AML-193 (cell line): Measurements from ENCODE around the gene TUBA4B.
"Not testable (repeated sequence)": the region's sequence is repeated elsewhere in the genome, so short reads cannot be mapped to it uniquely, and the experiment has no call there.

ENCODE experiments used
- DNase-seq, 2 experiments: peaks; one replicate each; lab custom pipeline; 2025; lab: John Stamatoyannopoulos, UW

TUBA4B gene

DNA sequence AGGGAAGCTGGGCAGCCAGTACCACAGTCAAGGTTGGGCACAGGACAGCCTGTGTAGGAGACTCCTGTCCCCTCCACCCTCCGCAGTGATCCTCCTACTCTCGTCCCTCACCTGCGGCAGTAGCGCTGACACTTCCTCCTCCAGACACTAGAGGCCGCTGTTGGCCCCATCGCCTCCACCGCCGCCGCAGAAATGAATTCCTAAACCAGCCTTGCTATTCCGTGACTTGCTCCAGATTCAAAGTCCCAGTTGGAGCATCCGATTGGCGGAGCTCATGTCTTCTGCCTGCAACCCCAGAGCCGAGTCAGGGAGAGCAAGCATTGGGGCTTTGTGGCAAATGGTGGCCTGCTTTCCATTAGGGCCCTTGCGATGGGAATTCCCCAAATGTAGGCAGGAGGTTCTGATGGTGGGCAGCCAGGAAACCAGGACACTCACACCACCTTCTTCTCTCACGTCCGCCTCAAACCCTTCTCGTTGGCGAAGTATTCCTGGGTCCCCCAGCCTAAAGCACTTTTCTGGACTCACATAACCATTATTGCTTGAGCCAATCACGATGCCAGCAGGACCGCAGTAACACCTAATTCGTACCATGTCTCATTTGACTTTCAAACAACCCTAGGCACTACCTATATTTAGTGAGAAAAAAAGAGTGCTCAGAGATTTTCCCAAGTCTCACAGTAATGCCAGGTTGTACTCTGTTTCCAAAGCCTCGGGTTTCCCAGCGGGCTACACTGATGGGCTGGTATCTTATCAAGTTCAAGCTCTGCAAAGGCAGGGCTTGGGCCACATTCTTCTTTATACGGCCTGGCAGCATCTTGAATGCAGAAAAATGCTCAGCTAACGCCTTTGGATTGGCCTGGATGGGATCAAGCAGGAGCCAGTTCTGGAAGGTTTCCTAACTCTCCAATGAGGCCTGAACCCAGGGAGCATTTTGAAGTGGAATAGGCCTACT lies 24.9 kb downstream of the TUBA4B start:
- DNase-seq = peak; percentile 41 to 50

DNA sequence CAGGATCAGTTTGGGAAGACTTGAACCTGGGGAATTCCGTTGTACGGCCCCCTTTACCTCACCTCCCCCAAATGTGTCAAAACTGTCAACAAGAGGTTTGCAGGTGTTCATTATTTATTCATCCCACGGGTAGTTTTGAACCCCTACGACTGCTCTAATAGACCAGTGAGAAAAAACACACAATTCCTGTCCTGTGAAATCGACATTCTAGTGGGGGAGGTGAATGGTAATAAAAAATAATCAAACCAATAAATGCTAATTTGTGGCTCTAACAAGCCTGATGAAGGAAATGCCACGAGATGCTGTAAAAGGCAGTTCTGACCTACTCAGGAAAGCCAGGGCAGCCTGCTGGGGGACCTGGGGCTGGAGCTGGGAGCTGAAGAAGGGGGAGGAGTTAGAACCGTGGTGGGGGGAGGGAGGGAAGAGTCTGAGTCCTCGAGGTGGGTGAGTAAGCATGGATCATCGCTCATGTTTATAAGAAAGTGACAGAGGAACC lies 25.7 kb downstream of the TUBA4B start:
- no peak for DNase-seq

DNA sequence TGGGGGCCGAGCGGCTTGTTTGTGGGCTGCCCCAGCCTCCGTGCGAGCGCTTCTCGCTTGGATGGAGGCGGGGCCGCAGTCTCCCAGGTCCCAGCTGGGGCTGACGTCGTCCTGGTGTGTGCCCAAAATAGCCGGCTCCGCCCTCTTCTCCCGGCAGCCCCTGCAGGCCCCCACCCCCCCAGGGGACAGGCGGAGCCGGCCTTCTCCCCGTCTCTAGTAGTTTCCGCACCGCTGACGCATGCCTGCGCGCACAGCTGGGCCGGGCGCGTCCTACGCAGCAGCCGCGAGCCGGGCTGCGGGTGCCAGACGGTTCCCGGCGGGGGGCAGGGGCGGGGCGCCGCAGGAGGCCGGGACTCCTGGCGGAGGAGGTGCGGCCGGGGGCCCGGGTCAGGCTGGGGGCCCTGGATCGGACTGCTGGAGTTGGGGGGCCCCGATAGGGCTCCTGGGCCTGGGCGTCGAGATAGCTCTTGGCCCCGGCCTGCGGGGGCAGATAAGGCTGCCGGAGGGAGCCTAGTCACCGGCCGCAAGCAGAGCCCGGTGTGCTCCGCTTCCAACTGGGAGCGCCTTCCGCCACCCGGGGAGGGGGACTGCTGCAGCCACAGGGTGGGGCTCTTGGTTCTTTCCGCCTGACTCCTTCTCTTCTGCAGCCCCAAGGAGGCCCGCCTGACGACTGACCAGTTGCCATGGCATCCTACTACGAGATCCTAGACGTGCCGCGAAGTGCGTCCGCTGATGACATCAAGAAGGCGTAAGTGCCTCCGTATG lies 26.3 kb downstream of the TUBA4B start, which contains the start of gene DNAJB2:
Gene DNAJB2 (plus strand): TSS at position 216 of the 765 bp plus-strand sequence. CDS start 468 bp downstream, at position 684.
- peak; percentile 89 to 93 for DNase-seq

DNA sequence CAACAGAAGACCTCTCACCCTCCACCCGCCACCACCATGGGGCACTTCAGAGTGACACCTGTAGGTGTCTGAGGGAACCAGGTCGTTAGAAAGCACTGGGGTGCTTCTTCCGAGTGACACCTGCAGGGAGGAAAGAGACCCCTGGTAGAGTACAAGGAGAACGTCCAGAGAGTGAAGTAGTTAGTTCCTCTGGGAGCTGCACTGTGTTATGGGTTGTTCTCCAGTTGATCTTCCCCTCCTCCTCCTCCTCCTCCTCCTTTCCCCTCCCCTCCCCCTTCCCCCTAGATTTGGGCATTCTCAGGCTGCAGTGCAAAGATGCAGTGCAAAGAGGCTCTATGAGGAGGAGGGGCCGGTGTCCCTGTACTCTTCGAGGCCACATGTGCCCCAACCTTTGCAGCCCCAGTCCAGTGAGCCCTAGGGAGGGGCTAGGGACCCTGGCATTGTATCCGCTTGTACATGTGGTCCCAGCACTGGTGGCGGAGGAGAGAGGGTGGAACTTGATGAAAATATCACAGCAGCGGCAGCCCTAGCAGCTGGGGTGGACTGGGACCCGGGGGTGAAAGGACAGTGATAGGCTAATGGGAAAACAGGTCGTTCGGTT lies 27.0 kb downstream of the TUBA4B start:
- no peak for DNase-seq

DNA sequence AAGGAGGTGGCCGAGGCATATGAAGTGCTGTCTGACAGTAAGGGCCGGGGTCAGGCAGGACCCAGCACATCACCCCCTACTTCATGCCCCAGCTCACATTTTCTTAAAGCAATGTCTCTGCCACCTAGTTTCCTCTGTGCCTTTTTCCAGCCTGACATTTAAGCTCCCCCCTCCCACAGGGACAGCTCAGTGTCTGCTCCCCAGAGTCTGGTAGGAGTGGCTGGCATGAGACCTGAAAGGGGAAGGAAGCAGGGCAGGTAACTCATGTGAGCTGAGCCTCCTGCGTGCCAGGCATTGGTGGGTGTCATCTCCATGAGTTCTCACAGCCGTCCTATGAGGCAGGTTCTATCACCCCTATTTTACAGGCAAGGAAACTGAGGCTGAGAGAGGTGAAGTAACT lies 27.6 kb downstream of the TUBA4B start:
- no peak for DNase-seq

DNA sequence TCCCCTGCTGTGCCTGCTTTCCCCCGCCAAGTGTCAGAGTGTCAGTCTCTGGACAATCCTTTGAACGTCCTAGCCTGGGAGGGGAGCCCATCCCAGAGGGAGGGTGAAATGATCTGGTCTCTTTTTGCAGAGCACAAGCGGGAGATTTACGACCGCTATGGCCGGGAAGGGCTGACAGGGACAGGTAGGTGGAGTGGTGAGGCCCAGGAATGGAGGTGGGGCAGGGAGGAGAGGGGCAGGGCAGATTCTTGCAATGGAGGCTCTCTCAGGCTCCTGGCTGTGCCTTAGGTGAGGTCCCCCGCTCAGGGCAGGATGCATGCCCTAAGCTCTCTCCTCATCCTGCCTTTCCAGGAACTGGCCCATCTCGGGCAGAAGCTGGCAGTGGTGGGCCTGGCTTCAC lies 28.5 kb downstream of the TUBA4B start:
- no peak for DNase-seq

DNA sequence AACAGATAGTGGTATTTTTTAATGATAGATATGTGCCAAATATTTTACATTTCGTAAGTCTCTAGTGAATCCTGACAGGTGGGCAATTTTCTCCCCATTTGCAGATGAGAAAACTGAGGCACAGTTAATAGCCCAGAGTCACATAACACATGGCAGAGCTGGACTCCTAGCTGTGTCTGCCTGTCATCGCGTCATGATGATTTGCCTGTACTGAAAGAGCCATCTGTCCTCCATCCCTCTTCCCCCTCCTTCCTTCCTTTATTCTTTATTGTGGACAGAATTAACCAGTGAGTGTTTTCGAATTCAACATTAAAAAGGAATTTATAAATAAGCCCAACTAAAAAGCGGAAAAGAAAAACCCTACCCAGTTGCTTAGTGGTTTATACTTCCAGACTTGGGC lies 29.3 kb downstream of the TUBA4B start:
- DNase-seq = no peak

DNA sequence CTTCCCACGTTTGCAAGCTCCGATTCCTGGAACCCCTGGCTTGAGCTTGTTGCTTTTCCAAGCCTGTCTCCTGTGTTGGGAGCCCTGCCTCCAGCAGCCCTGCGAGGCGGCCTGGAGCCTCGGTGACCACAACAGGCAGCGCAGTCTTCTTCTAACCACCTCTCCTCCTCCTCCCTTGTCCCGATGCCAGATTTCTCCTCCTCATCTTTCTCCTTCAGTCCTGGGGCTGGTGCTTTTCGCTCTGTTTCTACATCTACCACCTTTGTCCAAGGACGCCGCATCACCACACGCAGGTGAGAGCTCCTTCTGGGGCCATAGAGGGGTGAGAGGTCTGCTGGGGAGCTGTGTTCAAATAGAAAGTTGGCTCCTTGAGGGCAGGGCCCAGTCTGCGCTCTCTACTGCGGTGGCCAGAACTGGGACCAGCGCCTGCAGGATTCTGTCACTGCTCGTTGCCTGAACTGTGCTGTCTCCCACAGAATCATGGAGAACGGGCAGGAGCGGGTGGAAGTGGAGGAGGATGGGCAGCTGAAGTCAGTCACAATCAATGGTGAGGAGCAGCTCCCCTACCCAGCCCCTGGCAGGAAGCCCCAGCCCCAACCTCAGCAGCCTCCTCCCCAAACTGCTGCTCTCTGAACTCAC lies 30.0 kb downstream of the TUBA4B start:
- no peak for DNase-seq

DNA sequence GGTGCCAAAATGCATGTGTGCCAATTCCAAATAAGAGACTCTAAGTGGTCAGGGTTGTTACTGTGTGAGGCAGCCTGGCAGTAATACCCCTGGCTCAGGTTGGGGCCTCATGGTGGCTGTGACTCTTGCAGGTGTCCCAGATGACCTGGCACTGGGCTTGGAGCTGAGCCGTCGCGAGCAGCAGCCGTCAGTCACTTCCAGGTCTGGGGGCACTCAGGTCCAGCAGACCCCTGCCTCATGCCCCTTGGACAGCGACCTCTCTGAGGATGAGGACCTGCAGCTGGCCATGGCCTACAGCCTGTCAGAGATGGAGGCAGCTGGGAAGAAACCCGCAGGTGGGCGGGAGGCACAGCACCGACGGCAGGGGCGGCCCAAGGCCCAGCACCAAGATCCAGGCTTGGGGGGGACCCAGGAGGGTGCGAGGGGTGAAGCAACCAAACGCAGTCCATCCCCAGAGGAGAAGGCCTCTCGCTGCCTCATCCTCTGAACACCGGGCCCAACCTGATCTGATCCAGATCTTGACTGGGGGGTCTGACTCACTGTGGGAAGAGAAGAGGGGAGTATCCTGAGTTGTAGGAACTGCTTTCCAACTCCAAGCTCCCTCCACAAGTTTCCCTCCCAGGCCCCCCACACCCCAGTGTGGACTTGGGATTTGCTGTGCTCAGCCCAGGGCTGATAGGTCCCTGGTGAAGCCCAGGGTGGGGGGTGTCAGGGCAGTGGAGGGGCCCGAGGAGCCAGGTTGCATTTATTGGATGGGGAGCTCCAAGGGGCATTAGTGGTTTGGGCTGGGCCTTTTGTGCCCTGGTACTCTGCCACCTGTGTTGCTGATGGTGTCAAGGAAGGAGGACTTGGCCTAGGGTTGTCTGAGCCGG lies 31.7 kb downstream of the TUBA4B start:
- no peak for DNase-seq

DNA sequence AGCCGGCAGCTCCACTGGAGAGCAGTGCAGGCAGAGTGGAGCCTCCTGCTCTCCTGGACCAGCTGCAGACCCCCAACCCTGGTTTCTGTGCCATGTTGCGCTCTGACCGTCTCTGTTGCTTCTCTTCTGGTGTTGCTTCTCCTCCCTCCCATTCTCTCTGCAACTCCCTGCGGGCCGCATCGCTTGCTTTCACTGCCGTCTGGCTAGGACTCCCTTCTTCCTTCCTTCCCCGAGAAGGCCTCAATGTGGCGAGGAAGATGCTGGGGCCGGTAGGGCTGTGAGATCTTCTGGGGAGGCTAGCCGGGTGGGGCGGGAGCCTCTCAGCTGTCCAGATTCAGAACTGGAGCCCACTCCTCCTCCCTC lies 32.3 kb downstream of the TUBA4B start:
- no peak for DNase-seq

DNA sequence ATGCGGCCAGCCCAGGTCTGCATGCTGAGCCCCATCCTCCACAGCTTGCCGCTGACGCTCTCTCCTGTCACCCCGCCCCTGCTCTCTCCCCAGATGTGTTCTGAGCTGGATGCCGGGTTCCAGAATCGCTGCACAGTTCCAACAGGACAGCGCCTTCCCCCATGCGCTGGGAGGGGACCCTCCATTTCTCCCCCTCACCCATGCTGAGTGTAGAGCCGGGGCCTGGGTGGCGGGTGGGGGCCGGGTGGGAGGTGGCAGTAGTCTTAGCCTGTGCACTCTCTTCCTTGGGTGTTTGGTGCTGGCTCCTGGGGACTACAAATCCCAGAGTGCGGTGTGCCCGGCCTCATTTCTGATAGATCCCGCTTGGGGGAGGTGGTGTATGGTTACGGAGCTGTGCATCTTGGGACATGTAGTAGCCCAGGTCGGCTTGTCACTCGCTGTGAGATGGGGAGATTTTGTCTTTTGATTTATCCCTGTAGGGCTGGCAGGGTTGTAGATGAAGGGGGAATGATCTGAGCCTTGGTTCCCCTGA lies 32.9 kb downstream of the TUBA4B start:
- DNase-seq = no peak

DNA sequence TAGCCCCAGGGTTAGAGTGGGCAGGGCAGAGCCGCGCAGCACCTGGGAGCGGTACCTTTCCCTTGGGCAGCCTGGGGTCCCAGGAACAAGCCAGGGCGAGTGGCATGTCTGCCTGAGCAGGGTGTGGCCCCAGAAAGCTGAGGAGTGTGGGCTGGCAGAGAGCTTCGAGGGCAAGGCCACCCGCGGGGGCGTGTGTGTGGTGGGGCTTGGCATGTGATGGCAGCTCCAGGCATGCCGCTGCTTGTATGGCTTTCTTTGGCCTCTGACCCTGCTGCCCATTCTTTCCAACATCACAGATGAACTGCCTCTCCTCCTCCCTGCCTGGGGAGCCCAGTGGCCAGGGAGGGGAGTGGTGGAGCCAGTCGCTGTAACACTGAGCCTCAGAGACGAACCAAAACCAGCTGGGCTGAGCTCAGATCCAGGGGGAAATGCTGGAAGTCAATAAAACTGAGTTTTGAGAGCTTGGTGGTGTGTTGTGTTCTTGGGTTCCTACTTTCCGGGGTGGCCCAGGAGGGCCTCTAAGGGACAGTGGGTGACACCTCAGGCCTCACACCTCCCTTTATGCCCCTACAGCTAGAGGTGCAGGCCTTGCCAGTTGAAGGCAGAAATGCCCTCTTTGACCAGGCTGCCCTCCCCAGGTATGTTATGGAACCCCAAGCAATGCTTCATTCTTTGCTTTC lies 33.5 kb downstream of the TUBA4B start:
- DNase-seq = no peak

DNA sequence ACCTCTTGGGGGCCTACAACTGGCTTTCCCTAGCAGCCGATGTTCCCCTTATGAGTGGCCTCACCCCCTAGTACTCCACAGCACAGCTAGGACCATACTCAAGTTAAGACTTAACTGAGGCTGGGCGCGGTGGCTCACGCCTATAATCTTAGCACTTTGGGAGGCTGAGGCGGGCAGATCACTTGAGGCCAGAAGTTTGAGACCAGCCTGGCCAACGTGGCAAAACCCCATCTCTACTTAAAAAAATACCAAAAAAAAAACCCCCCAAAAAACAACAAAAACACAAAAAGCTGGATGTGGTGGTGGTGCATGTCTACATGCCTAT lies 34.0 kb downstream of the TUBA4B start:
- DNase-seq = not testable (repeated sequence)

DNA sequence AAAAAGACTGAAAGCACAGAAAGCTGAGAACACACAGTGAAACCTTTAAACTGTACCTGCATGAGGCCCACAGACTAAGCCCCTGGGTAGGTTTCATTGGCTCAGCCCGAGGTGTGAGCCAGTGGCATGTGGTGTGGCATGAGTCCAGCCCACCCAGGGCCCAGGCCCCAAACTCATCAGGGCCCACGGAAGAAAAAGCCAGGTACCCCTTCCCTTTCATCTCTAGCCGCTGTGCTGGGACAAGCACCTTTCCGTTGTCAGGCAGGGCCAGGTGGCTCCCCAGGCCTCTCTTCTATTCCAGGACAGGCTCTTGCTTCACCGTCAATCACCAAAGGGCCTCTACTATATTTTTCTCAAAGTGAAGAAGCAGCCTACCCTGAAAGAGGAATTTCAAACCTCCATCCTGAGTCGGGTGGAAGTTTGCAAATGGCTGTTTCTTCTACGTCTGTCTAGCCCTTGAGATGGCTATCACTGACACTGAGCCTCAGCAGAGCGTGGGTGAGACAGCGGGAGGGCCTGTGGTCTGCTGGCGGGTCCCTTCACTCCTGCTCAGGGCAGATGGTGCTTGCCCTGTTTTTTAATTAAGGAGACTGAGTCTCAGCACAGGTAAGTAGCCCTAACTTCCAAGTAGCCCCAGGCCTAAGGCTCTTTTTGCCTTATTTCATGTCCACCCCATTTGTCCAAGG lies 34.7 kb downstream of the TUBA4B start:
- DNase-seq = no peak

DNA sequence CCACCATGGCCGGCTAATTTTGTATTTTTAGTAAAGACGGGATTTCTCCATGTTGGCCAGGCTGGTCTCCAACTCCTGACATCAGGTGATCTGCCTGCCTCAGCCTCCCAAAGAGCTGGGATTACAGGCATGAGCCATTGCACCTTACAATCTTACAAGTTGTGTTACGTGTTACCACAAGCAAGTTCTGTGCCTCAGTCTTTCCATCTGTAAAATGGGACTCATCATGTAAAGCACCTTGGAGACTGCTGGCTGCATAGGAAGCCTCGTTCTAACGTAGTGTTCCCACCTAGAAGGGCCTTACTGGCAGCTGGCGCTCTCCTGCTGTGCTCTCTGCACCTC lies 36.1 kb downstream of the TUBA4B start:
- no peak for DNase-seq

DNA sequence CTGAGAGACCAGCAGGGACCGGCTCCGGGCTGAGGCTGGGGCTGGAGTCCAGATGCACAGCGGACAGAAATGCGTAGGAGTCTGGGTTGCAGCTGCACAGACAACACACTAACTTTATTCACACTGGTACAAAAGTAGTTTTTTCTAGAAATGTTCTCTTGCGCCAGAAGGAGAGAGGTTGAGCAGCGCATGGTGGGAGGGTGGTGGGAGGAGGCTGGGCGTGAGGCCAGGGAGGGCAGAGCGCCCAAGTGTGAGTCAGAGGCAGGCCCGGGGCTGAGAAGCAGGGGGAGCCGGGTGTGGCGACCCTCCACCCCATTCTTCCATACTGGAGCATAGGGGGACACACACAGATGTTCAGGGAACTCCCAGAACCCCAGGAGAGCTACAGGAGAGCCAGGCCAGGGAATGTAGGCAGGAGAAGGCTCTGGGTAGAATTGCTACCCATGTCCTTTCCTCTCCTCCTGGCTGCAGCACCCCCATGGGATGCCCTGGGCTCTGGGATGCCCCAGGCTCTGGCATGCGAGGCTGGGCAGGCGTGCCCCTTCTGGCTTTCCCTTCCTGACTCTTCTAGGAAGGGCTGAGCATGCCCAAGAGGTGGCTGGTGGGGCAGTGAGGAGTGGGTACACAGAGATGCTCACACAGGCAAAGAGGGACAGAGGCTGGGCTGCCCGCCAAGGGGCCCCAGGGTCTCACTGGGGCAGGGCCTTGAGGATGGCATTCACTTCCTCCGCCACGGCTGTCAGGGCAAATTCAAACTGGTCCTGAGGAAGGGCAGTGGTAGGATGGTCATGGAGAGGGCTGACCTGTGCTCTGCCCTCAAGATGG lies 36.7 kb downstream of the TUBA4B start:
- DNase-seq = no peak

DNA sequence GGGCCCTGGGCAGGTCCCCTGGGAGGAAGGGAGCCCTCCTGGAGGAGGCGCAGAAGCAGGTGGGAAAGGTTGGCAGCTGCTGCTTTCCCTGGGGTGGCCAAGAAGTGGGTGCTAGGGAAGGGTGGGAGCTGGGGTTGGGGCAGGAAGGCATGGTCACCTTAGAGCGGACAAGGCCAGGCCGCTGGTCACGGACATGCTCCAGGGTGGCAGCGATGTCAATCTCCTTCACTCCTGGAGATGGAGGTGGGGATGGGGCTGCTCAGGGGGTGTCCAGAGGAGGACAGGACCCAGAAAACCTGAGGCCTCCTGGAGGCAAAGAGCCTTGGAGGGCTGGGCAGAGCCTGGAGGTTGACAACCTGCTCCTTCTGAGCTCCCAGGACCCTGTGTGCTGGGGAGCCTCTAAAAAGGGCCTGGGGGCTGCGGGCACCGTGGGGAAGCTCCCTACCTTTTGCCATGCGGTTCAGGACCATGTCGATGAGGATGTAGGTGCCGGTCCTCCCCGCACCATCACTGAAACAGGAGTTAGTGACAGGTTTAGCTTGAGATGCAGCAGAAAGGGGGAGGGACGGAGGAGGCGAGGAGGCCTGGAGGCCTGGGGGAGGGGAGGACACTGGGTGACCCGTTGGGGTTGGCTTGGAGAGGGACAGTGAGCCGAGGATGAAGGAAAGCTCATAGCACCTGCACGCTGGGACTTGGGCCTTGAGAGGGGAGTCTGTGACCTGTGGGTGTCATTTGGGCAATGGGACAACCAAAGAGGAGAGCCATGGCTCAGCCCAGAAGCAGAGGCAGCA lies 37.5 kb downstream of the TUBA4B start:
- no peak for DNase-seq

DNA sequence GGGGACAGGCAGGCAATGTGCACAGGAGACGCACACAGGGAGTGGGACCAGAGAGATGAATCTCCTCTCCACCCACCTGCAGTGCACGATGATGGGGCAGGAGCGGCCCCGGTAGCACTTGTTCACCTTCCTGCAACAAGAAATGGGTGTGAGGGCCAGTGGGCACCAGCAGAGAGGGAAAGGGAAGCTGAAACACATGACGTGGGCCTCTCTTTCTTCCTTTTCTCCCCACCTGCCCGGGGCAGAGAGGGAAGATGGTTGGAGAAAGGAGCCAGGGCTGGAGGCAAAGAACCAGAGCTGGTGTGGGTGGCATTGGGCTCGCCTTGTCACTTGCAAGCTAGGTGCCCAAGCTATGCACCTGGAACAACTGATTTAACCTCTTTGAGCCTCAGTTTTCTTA lies 38.4 kb downstream of the TUBA4B start:
- no peak for DNase-seq
